Measurements from ENCODE around the gene ABTB2.

The ABTB2 gene

GRCh38 chr11:34341931-34342533 lies 15.8 kb downstream of the ABTB2 start:
- DNase-seq (ENCODE audit: low read depth), result no peak

- no peak for DNase-seq (ENCODE audit: low read depth)
Measured at GRCh38 chr11:34341096-34341495, 16.7 kb downstream of the ABTB2 start.

- no peak for DNase-seq (ENCODE audit: low read depth)
Measured at GRCh38 chr11:34340653-34341052, 17.2 kb downstream of the ABTB2 start.

- no peak for DNase-seq (ENCODE audit: low read depth)
Measured at GRCh38 chr11:34339149-34340064, 18.4 kb downstream of the ABTB2 start.

- DNase-seq (ENCODE audit: low read depth), result no peak
Measured at GRCh38 chr11:34337016-34337415, 20.8 kb downstream of the ABTB2 start.

GRCh38 chr11:34335801-34336200 lies 22.0 kb downstream of the ABTB2 start:
- no peak for DNase-seq (ENCODE audit: low read depth)

- DNase-seq (ENCODE audit: low read depth), result no peak
Measured at GRCh38 chr11:34335331-34335730, 22.5 kb downstream of the ABTB2 start.

GRCh38 chr11:34333787-34334186 lies 24.0 kb downstream of the ABTB2 start:
- DNase-seq (ENCODE audit: low read depth), result no peak

- no peak for DNase-seq (ENCODE audit: low read depth)
Measured at GRCh38 chr11:34332524-34332923, 25.3 kb downstream of the ABTB2 start.

GRCh38 chr11:34331736-34332135 lies 26.1 kb downstream of the ABTB2 start:
- DNase-seq (ENCODE audit: low read depth), result no peak

- DNase-seq (ENCODE audit: low read depth), result no peak
Measured at GRCh38 chr11:34331329-34331728, 26.5 kb downstream of the ABTB2 start.

- no peak for DNase-seq (ENCODE audit: low read depth)
Measured at GRCh38 chr11:34330653-34331052, 27.2 kb downstream of the ABTB2 start.

GRCh38 chr11:34329876-34330275 lies 27.9 kb downstream of the ABTB2 start:
- DNase-seq (ENCODE audit: low read depth), result no peak

- no peak for DNase-seq (ENCODE audit: low read depth)
Measured at GRCh38 chr11:34328632-34328910, 29.2 kb downstream of the ABTB2 start.

GRCh38 chr11:34327804-34328631 lies 29.8 kb downstream of the ABTB2 start:
- no peak for DNase-seq (ENCODE audit: low read depth)

GRCh38 chr11:34324466-34324865 lies 33.3 kb downstream of the ABTB2 start:
- no peak for DNase-seq (ENCODE audit: low read depth)

- no peak for DNase-seq (ENCODE audit: low read depth)
Measured at GRCh38 chr11:34323601-34324000, 34.2 kb downstream of the ABTB2 start.

- no peak for DNase-seq (ENCODE audit: low read depth)
Measured at GRCh38 chr11:34318111-34319037, 39.4 kb downstream of the ABTB2 start.

- no peak for DNase-seq (ENCODE audit: low read depth)
Measured at GRCh38 chr11:34317666-34318065, 40.1 kb downstream of the ABTB2 start.

- no peak for DNase-seq (ENCODE audit: low read depth)
Measured at GRCh38 chr11:34317036-34317360, 40.8 kb downstream of the ABTB2 start.

- no peak for DNase-seq (ENCODE audit: low read depth)
Measured at GRCh38 chr11:34316347-34317035, 41.3 kb downstream of the ABTB2 start.

All from stimulated activated CD8-positive, alpha-beta memory T cell treated with anti-CD3 and anti-CD28 coated beads, Interleukin-4, amount 100 ng/mL, for 24 hours (primary cell).